NT2/D1 (cell line): ENCODE data around the gene FAM216B.

Experiments used
- DNase-seq: peaks from one replicate; pipeline ENCODE4 v3.0.0-alpha.2; 2011; ENCODE audit warnings: low read depth, low spot score
- H3K27me3 ChIP-seq: 2 replicates; pipeline ENCODE4 v1.6.0; 2011; ENCODE audit warnings: mild to moderate bottlenecking; ENCODE audit not compliant: insufficient read length, insufficient read depth
- H3K36me3 ChIP-seq: 2 replicates; pipeline ENCODE4 v1.6.1; 2011; ENCODE audit warnings: mild to moderate bottlenecking, low read length, mixed read lengths; ENCODE audit not compliant: insufficient read depth, insufficient read length
- H3K4me1 ChIP-seq: 2 replicates; pipeline ENCODE4 v1.5.1; 2011; ENCODE audit not compliant: insufficient read depth, insufficient read length
- H3K4me3 ChIP-seq: 2 replicates; pipeline ENCODE4 v1.5.1; 2011; ENCODE audit warnings: low read depth; ENCODE audit not compliant: insufficient read length
- H3K9ac ChIP-seq: 2 replicates; pipeline ENCODE4 v1.6.0; 2011; ENCODE audit warnings: low read depth; ENCODE audit not compliant: insufficient read length
- H3K9me3 ChIP-seq: 2 replicates; pipeline ENCODE4 v1.5.1; 2011; ENCODE audit warnings: mild to moderate bottlenecking, low read length; ENCODE audit not compliant: insufficient read depth
- SUZ12 ChIP-seq: IDR thresholded peaks from 2 replicates; pipeline ENCODE4 v1.6.1; 2011; ENCODE audit not compliant: insufficient read length, insufficient read depth; ENCODE audit errors: extremely low read depth
- YY1 ChIP-seq: IDR thresholded peaks from 2 replicates; pipeline ENCODE4 v1.6.1; 2011; ENCODE audit not compliant: insufficient read length, insufficient read depth
- ZNF274 ChIP-seq: IDR thresholded peaks from 2 replicates; pipeline ENCODE4 v1.6.1; 2011; ENCODE audit warnings: mild to moderate bottlenecking, low read depth, low read length

FAM216B gene

DNA sequence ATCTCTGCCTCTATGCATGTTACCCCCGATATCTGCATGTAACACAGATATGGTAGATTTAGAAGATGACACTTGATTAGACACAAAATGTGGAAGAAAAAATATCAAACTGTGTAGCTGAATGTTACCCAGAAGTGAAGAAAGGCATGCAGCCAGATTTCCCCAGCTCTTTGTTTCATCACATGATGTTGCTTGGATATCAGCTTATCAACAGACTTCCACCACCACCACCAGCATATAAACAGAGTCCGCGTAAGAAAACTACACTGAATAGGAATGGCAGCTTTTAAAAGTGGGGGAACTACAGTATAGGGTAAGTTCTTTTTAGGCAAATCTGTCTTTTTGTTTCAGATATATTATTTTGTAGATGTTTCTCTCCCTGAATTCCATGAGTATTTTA, at the start of gene FAM216B:
TSS of gene FAM216B (plus strand) at position 233 of the 400 bp plus-strand sequence. CDS start 2,484 bp downstream, outside the sequence.
- Histone ChIP-seq H3K4me1 (no peaks in the 10 kb centered on the region), H3K9me3 (0 out of 2 replicates have a peak, but pooled peaks cover 6% of the 10 kb centered on the region), H3K4me3 (no peak within 1 kb of the TSS), H3K36me3 (no peaks in the 10 kb centered on the region), H3K9ac (no peak within 1 kb of the TSS), H3K27me3 (no peaks in the 10 kb centered on the region)
- no peak for TF ChIP-seq ZNF274
- no peak for TF ChIP-seq SUZ12
- TF ChIP-seq YY1, result no peak
- no peak for DNase-seq

DNA sequence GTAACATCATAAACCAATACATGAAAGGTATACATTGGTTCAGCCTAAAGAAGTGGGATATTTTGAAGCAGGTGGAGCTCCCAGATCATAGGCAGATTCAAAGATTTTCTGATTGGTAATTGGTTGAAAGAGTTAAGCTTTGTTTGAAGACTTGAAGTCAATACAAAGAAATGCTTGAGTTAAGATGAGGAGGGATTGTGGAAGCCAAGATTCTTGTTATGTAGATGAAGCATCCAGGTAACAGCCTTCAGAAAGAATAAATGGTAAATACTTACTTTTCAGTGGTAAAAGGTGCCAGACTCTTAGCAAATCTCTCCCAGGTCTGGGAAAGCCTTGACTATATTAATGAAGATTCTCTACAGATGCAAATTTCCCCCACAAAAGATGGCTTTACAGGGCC, 49.3 kb upstream of the FAM216B start:
- peak; percentile 18 for DNase-seq
- TF ChIP-seq ZNF274, result no peak
- no peak for TF ChIP-seq SUZ12
- no peak for TF ChIP-seq YY1
- no peaks in the 10 kb centered on the region for H3K4me1 ChIP-seq
- H3K36me3 ChIP-seq, result no peaks in the 10 kb centered on the region
- H3K9me3 ChIP-seq, result no peaks in the 10 kb centered on the region
- H3K4me3 ChIP-seq, result no peak overlapping the region
- H3K27me3 ChIP-seq, result no peaks in the 10 kb centered on the region
- H3K9ac ChIP-seq, result no peak overlapping the region

DNA sequence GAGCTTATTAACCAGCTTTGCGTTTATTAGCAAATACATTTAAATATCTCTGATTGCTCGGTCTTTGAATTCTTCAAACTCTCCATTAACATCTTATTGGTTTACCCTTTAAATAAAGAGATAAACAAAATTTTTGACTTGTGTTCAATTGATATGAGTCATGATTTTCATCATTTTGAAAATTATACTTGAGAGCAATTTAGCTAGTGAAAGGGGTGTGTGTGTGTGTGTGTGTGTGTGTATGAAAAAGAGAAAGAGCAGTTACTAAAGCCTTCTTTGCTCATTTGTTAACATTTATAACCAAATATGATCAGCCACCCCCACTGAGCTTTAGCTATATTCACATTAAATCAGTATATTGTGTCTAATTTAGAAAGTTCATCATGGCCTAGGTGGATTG, 48.3 kb upstream of the FAM216B start:
- Histone ChIP-seq H3K9me3 (no peaks in the 10 kb centered on the region), H3K4me3 (no peak overlapping the region), H3K27me3 (no peaks in the 10 kb centered on the region), H3K36me3 (no peaks in the 10 kb centered on the region), H3K4me1 (no peaks in the 10 kb centered on the region), H3K9ac (no peak overlapping the region)
- TF ChIP-seq ZNF274 (no peak), YY1 (no peak), SUZ12 (no peak)
- no peak for DNase-seq

DNA sequence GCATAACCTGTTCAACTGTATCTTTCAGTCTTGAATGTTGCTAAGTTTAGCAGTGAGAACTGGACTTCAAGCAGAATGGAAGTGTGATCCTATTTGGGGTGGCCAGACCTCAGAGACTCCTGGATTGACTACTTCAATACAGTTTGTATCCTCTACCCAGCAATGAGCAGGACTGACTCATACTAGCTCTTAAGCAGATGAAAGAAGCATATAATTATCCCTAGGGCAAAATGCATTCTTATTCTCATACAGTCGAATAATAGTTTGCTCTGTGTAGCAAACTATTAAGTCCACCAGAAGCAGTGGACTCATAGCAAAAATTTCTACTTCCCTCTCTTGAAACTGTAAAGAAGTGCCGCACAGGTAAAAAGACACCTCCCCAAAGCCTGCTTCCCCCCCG, 46.4 kb upstream of the FAM216B start:
- TF ChIP-seq ZNF274 (no peak), YY1 (no peak), SUZ12 (no peak)
- H3K4me3 ChIP-seq, result no peak overlapping the region
- no peak for DNase-seq
- no peaks in the 10 kb centered on the region for H3K36me3 ChIP-seq
- H3K9ac ChIP-seq, result no peak overlapping the region
- no peaks in the 10 kb centered on the region for H3K9me3 ChIP-seq
- H3K27me3 ChIP-seq, result no peaks in the 10 kb centered on the region
- H3K4me1 ChIP-seq, result no peaks in the 10 kb centered on the region

DNA sequence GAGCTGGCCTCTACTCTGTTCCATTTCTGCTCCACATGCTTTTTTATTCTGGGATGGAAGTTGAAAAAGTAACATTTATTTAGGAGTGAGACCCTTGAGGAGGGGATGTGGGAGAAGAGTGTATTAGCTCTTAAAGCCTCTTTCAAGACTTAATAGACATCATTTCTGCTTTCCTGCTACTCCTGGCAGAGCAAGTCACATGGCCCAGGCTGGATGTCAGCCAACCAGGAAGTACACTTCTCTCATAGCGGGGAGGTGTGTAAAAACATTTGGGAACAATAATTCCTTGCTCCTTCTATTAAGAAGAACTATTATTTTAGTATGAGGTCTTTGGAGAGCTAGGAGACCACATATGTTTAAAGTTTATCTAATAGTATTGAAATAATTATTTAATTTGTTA, 40.6 kb upstream of the FAM216B start:
- TF ChIP-seq SUZ12 (no peak), YY1 (no peak), ZNF274 (no peak)

DNA sequence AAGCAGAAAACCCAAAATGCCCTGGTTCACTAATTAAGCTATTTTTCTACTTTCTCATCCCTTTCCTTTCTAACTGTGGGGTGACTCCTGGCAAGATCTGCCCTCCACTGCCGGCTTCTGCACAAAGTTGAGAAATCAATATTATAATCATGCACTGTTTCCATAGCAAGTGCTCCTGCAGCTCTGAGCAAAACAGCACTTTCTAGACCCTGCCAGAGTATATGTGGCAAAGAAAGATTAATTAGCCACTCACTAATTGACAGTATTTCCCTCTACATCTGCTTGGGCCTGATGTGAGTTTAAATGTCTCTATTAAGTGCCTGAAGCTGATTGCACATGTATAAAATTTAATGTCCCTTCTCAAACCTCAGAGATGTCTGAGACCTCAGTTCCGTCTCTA, 39.5 kb upstream of the FAM216B start:
- H3K4me1 ChIP-seq, result no peaks in the 10 kb centered on the region
- H3K36me3 ChIP-seq, result no peaks in the 10 kb centered on the region
- TF ChIP-seq SUZ12 (no peak), YY1 (no peak), ZNF274 (no peak)

More for the DNA sequence above, 40.6 kb upstream of the FAM216B start:
- DNase-seq, result no peak
- H3K9ac ChIP-seq, result no peak overlapping the region
- no peaks in the 10 kb centered on the region for H3K4me1 ChIP-seq
- H3K4me3 ChIP-seq, result no peak overlapping the region
- H3K9me3 ChIP-seq, result no peaks in the 10 kb centered on the region
- H3K36me3 ChIP-seq, result no peaks in the 10 kb centered on the region
- H3K27me3 ChIP-seq, result no peaks in the 10 kb centered on the region

DNA sequence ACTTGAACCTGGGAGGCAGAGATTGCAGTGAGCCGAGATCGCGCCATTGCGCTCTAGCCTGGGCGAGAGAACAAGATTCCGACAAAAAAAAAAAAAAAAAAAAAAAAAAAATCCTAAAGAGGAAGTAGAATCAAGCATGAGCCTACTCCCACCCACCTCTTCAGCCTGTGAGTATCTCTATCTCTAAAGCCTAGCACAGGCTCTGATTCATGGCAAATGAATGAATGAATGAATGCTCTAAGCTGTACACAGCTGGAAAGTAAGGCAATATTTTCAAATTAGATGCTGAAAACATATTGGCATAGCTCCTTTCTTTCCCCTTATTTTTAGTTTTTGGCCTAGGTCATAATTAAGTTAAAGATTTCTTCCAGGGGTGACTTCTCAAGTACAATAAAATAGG, 35.7 kb upstream of the FAM216B start:
- Histone ChIP-seq H3K36me3 (no peaks in the 10 kb centered on the region), H3K4me3 (no peak overlapping the region), H3K9me3 (no peaks in the 10 kb centered on the region), H3K9ac (no peak overlapping the region), H3K27me3 (no peaks in the 10 kb centered on the region), H3K4me1 (no peaks in the 10 kb centered on the region)
- no peak for DNase-seq
- no peak for TF ChIP-seq SUZ12
- no peak for TF ChIP-seq ZNF274
- no peak for TF ChIP-seq YY1

More for the DNA sequence above, 39.5 kb upstream of the FAM216B start:
- H3K9me3 ChIP-seq, result no peaks in the 10 kb centered on the region
- DNase-seq, result no peak
- H3K27me3 ChIP-seq, result no peaks in the 10 kb centered on the region
- no peak overlapping the region for H3K4me3 ChIP-seq
- no peak overlapping the region for H3K9ac ChIP-seq

DNA sequence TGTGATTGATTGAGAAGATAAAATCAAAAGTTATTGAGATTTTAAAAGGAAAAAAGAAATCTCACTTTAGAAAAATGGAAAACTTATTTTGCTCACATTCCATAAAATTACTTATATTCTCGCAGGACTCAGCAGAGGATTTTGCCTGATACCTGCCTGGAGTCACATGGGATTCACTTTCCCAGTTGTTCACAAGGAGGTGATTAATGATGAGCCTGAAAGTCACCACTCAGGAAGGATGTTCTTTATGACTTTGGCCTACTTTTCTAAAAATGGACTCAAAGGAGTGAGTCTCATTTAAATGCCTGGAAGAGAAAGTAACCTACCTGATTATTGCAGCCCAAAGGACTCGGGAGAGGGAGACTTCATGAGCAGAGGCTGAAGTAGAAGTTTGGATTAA, 34.5 kb upstream of the FAM216B start:
- no peak for TF ChIP-seq SUZ12
- TF ChIP-seq YY1, result no peak
- no peak for TF ChIP-seq ZNF274
- H3K9me3 ChIP-seq, result no peaks in the 10 kb centered on the region
- H3K36me3 ChIP-seq, result no peaks in the 10 kb centered on the region
- no peak for DNase-seq
- no peak overlapping the region for H3K4me3 ChIP-seq
- no peaks in the 10 kb centered on the region for H3K4me1 ChIP-seq
- no peak overlapping the region for H3K9ac ChIP-seq
- no peaks in the 10 kb centered on the region for H3K27me3 ChIP-seq
